ENCODE results near the gene EFNB1.

GRCh38 chrX:68830419-68831404 is 1.9 kb downstream of the EFNB1 start:
- TF ChIP-seq CTCF (conservative IDR thresholded peaks at IDR 0.05) (no peak), EZH2 (IDR thresholded peaks at IDR 0.05; ENCODE audit: low read depth) (no peak)
